WTC11 (cell line): ENCODE data around the gene IFITM5.

Experiments
- CTCF ChIP-seq: fragments of 200-600 bp; IDR thresholded peaks from 2 replicates; pipeline ENCODE4 v1.8.0; 2022; ENCODE audit warnings: antibody characterized with exemption
- ESRRA ChIP-seq: sonication (generic); formaldehyde crosslinking; IDR thresholded peaks from 2 replicates; pipeline ENCODE4 v1.8.1; 2022; ENCODE audit warnings: mild to moderate bottlenecking, missing genetic modification reagents, borderline replicate concordance
- ZNF232 ChIP-seq: sonication (generic); formaldehyde crosslinking; IDR thresholded peaks from 2 replicates; pipeline ENCODE4 v1.8.0; 2022; ENCODE audit warnings: mild to moderate bottlenecking, missing genetic modification reagents

GRCh38 chr11:334264-334994, 35.1 kb upstream of the IFITM5 start:
- no peak for TF ChIP-seq CTCF
- TF ChIP-seq ESRRA (CRISPR knock-in tag) = no peak
- TF ChIP-seq ZNF232 (CRISPR knock-in tag) = no peak
